HG02840 (cell line): Measurements from ENCODE around the gene MORN5.

Experiments
- ATAC-seq: cut with Tn5 transposase; IDR thresholded peaks from one replicate; pipeline ENCODE4 v1.9.1; 2021; ENCODE audit warnings: mild to moderate bottlenecking, moderate library complexity, moderate number of reproducible peaks; ENCODE audit not compliant: unreplicated experiment, low FRiP score

MORN5 gene

DNA sequence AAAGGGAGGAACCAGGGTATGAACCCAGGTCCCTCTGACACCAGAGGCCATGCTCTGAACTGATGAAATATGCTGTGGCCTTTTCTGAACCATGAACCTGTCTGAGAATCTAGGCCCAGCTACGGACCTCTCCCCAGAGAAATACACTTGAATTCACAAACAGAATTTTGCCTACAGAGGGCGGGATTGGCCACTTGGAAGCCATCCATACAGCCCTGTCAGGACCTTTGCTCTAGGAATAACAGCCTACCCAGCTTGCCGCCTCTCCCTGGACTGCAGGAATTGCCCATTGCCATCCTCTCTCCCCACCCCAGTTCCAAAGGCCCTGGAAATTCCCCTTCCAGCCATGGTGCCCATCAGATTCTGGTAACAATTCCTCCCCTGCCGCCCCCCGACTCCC is 26.6 kb downstream of the MORN5 start:
- no peak for ATAC-seq

DNA sequence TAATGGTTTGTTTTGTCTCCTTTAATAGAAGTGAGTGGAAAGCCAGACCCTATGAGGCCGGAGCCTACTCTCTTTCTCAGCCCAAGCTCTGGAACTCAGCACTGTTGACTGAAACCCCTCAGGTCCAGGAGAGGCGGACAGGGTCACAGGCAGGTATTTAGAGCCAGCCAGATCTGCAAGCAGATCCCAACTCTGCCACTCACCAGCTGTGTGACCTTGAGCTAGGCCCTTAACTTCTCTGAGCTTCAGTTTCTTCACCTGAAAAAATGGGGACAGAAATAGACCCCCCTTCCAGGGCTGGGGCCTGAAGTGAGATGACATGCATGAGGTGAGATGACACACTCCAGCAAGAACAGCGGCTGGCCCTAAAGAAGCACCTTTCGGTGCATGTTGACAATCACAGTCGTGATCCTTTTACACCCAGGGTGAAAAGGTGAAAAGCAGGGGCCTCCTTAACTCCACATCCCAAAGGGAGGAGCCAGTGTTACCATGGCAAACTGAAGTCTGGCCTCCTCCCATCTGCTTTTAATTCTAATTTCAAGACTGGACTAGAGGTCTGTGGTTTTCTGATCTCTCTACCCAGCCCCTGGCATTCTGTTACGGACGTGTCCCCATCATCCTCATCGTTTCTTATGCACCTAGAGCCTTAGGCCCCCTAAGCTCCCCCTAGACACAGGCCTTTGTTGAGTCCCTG is 27.2 kb downstream of the MORN5 start:
- no peak for ATAC-seq

- no peak for ATAC-seq
These were observed 28.7 kb downstream of the MORN5 start for GRCh38 chr9:122188369-122188768.

DNA sequence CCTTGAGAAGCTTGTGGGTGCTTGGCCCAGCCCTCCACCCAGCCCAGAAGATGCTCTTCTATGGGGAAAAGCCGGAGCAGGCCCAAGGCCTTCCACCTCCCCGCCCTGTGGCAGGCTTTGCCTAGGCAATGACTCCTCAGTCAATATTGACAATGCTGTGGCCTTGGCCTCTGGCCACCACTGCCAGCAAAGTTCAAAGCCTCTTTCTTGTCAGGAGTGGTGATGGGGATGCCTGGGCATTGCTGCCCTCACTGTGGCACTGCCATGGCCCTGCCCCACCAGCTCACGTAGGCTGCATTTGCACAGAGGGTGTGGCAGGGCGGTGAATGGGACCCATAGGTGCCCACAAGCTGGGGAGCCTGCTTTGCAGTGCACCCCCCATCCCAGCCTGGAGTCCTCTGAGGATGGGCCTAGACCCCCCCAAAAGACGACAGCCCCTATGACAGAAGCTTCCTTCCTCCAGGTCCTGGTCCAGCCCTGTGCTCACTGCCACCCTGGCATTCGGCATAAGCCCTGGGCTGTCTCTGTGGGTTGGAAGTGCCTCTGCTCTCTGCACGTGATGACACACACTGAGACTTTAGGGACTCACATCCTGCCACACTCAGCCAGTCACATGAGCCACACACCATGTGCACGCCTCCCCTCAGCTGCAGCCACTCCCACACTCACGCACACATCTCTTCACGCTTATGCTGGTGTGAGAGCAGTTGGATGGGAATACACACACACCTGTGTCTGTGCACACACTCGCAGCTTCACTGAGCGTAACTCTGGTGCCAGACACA is 31.1 kb downstream of the MORN5 start:
- ATAC-seq, result no peak

DNA sequence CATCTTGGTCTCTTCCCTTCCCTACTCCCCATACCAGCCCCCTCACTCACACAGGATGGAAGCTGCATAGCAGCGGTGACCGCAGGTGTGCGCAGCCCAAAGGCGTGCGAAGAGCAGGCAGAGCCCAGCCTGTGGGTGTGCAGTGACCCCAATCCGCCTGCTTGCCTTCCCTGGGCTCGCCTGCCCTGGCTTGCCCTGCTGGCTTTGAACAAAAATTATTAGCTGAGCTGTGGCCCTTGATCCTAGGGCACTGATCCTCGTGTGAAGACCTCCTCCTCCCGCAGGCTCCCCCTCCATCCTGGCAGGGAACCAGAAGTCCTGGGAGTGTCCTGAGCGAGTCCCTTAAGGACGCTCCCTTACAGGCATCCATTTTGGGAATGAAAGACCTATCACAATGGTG is 31.9 kb downstream of the MORN5 start:
- ATAC-seq, result no peak

- no peak for ATAC-seq
These were observed 32.7 kb downstream of the MORN5 start for GRCh38 chr9:122192261-122192875.

DNA sequence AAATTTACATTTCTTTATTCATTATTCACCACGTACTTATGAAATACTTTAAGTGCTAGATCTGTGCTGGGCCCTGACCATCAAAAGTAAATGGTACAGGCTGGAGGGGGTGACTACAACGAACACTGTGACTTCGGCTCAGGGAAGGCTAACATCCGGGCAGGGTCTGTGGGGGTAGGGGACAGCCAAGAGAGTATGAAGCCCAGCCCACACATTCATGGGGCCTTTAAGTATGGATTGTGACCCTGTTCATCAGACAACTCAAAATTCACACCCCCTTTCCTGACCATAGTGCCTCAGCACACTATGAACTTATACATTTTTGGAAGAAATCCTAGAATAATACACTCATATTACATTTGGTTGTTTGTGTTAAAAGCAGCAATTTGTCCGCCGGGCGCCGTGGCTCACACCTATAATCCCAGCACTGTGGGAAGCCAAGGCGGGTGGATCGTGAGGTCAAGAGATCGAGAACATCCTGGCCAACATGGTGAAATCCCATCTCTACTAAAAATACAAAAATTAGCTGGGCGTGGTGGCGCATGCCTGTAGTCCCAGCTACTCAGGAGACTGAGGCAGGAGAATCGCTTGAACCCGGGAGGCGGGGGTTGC is 33.3 kb downstream of the MORN5 start:
- no peak for ATAC-seq

- no peak for ATAC-seq
These were observed 33.9 kb downstream of the MORN5 start for GRCh38 chr9:122193651-122194050.

DNA sequence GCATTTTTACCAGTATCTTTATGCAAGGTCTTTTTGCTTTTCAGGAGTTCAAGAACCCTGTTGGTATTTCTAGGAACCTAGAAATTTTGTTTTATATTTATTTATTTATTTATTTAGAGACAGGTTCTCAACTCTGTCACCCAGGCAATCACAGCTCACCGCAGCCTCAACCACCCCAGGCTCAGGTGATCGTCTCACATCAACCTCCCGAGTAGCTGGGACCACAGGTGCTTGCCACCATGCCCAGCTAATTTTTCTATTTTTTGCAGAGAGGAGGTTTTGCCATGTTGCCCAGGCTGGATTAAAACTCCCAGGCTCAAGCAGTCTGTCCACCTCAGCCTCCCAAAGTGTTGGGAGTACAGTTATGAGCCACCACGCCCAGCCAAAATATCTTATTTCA is 36.2 kb downstream of the MORN5 start:
- no peak for ATAC-seq

GRCh38 chr9:122197426-122197825 is 37.7 kb downstream of the MORN5 start:
- no peak for ATAC-seq

DNA sequence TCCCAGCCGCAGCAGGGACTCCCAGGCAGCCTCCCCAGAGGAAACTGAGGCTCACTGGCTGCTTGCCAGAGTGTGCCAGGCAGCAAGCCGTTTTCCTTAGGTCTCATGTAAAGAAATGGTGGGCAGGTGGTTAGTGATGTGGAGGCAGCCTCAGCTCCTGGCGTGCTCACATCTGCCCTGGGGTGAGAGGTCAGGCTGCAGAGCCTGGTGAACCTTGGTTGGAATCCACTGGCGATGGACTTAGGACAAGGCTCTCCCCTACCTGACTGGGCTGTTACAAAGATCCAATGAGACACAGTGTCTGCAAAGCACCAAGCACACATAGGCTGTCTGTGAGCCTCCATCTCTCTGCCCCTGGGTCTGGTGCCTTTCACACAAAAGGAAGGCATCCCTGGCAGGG is 38.2 kb downstream of the MORN5 start:
- ATAC-seq, result no peak

DNA sequence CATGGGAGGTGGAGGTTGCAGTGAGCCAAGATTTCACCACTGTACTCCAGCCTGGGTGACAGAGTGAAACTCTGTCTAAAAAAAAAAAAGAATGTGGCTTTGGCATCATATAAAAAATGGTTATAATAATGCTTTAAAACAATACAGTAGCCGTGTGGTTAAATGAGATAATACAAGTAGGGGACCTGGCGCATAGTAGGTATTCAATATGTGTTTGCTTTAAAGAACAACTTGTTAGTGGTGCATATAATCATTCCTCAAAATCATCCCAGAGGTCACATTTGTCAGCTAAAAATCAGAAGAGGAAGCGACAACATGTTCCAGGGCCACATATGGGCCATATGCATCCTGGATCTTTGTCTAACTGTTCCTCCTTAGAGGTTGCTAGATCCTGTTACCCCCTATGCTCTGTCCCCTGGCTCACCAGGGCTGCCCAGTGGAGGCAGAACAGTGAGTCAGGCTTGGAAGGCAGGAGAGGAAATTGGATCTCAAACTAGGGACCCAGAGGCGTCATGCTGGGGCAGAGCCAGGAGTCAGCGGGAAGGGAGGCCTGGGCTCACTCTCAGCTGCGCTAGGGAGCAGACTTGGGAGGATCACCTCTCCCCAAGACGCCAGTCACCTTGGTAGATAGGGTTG is 41.4 kb downstream of the MORN5 start:
- no peak for ATAC-seq

GRCh38 chr9:122201641-122202040 is 41.9 kb downstream of the MORN5 start:
- no peak for ATAC-seq

DNA sequence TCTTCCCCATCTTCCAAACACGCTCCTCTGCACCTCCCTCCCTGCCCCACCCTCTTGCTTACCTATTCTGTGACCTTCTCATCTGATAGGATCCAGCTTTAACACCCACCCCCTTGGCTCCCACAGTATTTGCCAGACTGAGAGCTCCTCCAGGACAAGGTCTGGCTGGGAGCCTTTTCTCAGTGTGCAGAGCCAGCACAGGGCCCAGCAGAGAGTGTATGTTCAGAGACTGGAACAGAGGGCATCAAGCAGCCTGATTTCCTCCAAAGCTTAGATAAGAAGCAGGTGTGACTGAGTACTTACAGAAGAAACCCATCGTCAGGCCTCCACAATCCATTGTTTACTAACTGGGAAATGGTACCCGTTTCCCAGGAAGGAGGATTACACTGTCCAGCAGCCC is 42.4 kb downstream of the MORN5 start:
- no peak for ATAC-seq

DNA sequence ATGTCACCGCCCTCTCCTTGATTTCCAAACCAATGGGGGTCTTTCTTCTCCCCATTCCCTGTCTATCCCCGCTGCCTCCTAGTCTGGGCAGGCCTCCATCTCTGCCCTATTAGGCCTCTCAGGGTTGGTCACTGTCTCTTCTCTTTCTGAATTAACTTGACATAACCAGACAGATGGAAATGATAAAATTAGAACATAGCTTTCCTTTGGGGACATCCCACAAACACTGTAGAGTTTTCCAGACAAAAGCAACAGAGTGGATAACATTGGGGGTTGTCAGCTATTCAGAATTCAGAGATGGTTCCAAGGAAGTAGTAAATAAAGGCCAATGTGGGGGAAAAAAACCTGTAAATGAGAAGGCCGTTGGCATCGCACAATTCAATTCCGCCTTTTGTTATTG is 44.3 kb downstream of the MORN5 start:
- no peak for ATAC-seq

- ATAC-seq, result no peak
These were observed 44.8 kb downstream of the MORN5 start for GRCh38 chr9:122204491-122204890.

- no peak for ATAC-seq
These were observed 45.5 kb downstream of the MORN5 start for GRCh38 chr9:122205176-122205575.

DNA sequence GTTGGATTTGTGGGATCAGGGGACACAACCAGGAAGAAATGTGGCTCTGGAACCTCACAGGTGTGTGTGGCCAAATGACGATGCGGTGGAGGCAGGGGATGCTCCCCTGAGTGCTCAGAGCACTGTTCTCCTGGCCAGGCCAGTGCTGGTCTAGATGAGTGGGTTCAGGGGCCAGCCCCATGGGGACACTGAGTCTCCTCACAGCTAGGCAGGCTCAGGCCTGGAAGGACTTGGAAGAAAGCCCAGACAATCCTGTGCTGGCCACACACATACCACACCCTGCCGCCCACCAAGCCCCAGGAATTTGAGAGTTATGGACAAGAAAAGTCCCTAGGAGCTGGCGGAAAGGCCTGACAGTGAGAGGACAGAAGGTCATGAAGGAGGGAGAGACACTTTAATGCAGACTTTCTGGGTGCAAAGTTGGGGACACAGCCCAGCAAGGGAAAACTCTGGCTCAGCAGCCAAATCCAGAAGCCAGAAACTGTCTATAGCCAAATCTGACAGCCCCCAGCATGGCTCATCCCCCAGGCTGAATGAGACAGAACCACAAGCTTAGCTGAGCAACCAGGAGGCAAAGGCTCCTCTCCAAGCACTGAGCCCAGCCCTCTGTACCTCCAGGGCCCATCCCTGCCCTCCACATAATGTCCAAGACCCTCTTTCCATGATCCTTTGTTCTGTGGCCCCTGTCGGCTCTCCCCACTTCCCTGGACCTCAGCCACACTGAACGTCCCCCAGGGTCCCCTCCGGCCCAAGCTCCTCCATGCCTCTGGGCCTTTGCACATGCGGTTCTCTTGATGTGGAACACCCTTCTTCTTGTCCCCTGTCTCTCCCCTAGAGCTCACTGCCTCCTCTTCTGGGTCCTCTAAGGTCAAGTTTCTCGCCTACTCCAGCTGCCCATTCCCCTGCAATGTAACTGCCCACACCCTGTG is 46.7 kb downstream of the MORN5 start:
- no peak for ATAC-seq

- ATAC-seq, result no peak
These were observed 47.4 kb downstream of the MORN5 start for GRCh38 chr9:122207096-122207495.

- ATAC-seq, result no peak
These were observed 49.7 kb downstream of the MORN5 start for GRCh38 chr9:122209451-122209850.
